ENCODE measurements around the gene PCBD2.

DNA sequence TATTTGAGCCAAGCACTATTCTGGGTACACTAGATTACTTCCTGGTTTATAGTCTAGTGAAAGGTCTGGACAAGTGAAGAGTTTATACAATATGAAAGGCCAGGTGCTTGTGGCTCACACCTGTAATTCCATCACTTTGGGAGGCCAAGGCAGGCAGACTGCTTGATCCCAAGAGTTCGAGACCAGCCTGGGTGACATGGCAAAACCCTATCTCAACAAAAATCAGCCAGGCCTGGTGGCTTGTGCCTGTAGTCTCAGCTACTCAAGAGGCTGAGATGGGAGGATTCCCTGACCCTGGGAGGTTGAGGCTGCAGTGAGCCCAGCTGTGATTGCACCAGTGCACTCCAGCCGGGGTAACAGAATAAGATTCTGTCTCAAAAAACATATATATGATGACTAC, 40.2 kb upstream of the PCBD2 start:
- no peak for TF ChIP-seq HDGF (IDR thresholded peaks at IDR 0.05; ENCODE audit: borderline replicate concordance)
- no peak for TF ChIP-seq SUZ12 (IDR thresholded peaks at IDR 0.05)
- no peak for TF ChIP-seq BHLHE40 (IDR thresholded peaks at IDR 0.05; ENCODE audit: borderline replicate concordance)
- TF ChIP-seq FOXM1 (IDR thresholded peaks at IDR 0.05; ENCODE audit: borderline replicate concordance): no peak
- no peak for TF ChIP-seq TARDBP (IDR thresholded peaks at IDR 0.05)
- no peak for TF ChIP-seq ARNT (IDR thresholded peaks at IDR 0.05)
- no peak for TF ChIP-seq LEF1 (IDR thresholded peaks at IDR 0.05; ENCODE audit: borderline replicate concordance)
- no peak for TF ChIP-seq SP1 (IDR thresholded peaks at IDR 0.05)
- TF ChIP-seq ELF4 (IDR thresholded peaks at IDR 0.05): no peak
- TF ChIP-seq FOXA1 (IDR thresholded peaks at IDR 0.05): no peak
